ENCODE data around the gene HUWE1. TPM values are rescaled to one million over a fixed set of nuclear protein-coding genes. Genes with fewer than 3 reads are reported as not detected.

Gene HUWE1
- total and polyA plus RNA-seq, 7 donors = 34.4 to 253 (median 132) TPM

- H3K4me1 ChIP-seq = no peaks in the 10 kb centered on the region
- no peak for TF ChIP-seq CTCF (IDR thresholded peaks at IDR 0.05)
- ATAC-seq (no peak), DNase-seq (no peak)
- H3K27me3 ChIP-seq (ENCODE audit: insufficient read depth in 3 of 3, low read length in 2 of 3) = peaks cover 0 to 5% (median 0%) of the 10 kb centered on the region in 3 donors
- no peak overlapping the region for H3K27ac ChIP-seq
- intact Hi-C loops (cut with DNase I) = no loop called here
- H3K9me3 ChIP-seq = peaks cover under 1% of the 10 kb centered on the region
- WGBS, 3 donors = 90 to 97% (median 93%) methylated on average over 6 of the region's 6 CpGs
- no peak overlapping the region for H3K4me3 ChIP-seq
- no peaks in the 10 kb centered on the region for H3K36me3 ChIP-seq (ENCODE audit: insufficient read depth in 1 of 2, low read depth in 1 of 2)
These were observed 24.9 kb upstream of the HUWE1 start for GRCh38 chrX:53711436-53711835.

DNA sequence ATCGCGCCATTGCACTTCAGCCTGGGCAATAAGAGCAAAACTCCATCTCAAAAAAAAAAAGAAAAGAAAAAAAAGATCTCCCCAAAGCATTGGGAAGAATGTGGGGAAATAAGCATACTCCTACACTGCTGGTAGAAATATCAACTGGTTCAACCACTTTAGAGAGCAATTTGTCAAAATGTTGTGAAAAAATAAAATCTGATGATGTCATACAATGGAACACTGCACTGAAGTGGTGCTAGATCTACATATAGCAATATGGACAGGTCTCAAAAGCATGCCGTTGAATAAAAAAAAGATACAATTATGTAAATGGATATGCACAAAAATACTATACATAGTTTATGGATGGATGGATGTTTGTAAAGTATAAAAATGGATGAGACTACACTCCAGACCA is 18.3 kb upstream of the HUWE1 start:
- H3K9me3 ChIP-seq = peaks cover 5% of the 10 kb centered on the region
- H3K4me1 ChIP-seq = no peaks in the 10 kb centered on the region
- no peak for ATAC-seq
- WGBS, 3 donors = 96 to 97% (median 97%) methylated on average over 3 of the region's 3 CpGs
- H3K27me3 ChIP-seq (ENCODE audit: insufficient read depth in 3 of 3, low read length in 2 of 3) = no peaks in the 10 kb centered on the region
- H3K36me3 ChIP-seq (ENCODE audit: insufficient read depth in 1 of 2, low read depth in 1 of 2) = no peaks in the 10 kb centered on the region
- DNase-seq = no peak
- intact Hi-C loops (cut with DNase I) = no loop called here
- TF ChIP-seq CTCF (IDR thresholded peaks at IDR 0.05) = no peak
- no peak overlapping the region for H3K27ac ChIP-seq
- H3K4me3 ChIP-seq = no peak overlapping the region

DNA sequence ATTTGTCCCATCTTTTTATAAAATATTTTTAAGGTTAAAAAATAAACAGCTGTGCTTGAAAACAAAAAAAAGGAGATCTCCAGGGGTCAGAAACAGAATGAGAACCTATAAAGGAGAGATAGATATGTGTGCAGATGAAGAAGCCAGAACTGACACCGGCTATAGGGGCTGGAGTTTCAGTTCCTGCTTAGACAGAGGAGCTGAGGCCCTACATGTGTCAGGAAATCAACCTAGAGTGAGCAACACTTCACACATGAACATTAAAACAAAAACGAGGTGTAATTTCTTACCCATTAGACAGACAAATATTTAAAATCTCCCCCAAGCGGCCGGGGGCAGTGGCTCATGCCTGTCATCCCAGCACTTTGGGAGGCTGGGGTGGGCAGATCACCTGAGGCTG is 17.8 kb upstream of the HUWE1 start:
- 81 to 84% (median 82%) methylated on average over 4 of the region's 4 CpGs for WGBS, 3 donors
- no peak for TF ChIP-seq CTCF (IDR thresholded peaks at IDR 0.05)

GRCh38 chrX:53695946-53696549 is 9.5 kb upstream of the HUWE1 start:
- Histone ChIP-seq H3K27me3 (ENCODE audit: insufficient read depth in 3 of 3, low read length in 2 of 3) (peaks cover 0 to 5% (median 0%) of the 10 kb centered on the region in 3 donors), H3K4me1 (no peaks in the 10 kb centered on the region), H3K36me3 (ENCODE audit: insufficient read depth in 1 of 2, low read depth in 1 of 2) (no peaks in the 10 kb centered on the region), H3K27ac (no peak overlapping the region), H3K9me3 (no peaks in the 10 kb centered on the region), H3K4me3 (no peak overlapping the region)
- WGBS, 3 donors = 29 to 38% (median 31%) methylated on average over 10 of the region's 10 CpGs
- ATAC-seq (no peak), DNase-seq (no peak)
- intact Hi-C loops (cut with DNase I) = no loop called here
- no peak for TF ChIP-seq CTCF (IDR thresholded peaks at IDR 0.05)

More for the DNA sequence above, 17.8 kb upstream of the HUWE1 start:
- no peak for DNase-seq
- Histone ChIP-seq H3K4me1 (no peaks in the 10 kb centered on the region), H3K27ac (no peak overlapping the region), H3K27me3 (ENCODE audit: insufficient read depth in 3 of 3, low read length in 2 of 3) (no peaks in the 10 kb centered on the region), H3K36me3 (ENCODE audit: insufficient read depth in 1 of 2, low read depth in 1 of 2) (no peaks in the 10 kb centered on the region), H3K4me3 (no peak overlapping the region), H3K9me3 (peaks cover 5% of the 10 kb centered on the region)
- intact Hi-C loops (cut with DNase I) = no loop called here
- no peak for ATAC-seq

DNA sequence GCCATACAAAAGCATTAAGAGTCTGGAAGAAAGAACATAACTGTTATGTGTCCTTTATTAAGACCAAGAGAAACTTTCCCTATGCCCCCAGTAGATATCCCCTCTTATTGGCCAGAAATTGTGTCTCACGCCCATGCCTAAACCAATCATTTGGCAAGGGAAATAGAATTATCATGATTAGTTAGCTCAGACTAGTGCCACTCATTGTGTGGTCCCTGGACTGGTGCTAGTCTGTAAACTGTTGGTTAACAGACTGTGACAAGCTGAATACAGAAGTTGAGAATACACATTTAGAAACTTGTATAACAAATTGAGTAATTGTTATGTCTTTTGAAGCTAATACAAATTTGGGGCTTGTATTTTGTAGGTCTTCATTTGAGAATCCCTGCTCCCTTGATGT is 8.1 kb upstream of the HUWE1 start:
- TF ChIP-seq CTCF (IDR thresholded peaks at IDR 0.05) = no peak
- intact Hi-C loops (cut with DNase I) = no loop called here
- Histone ChIP-seq H3K9me3 (no peaks in the 10 kb centered on the region), H3K4me1 (no peaks in the 10 kb centered on the region), H3K4me3 (no peak overlapping the region), H3K36me3 (ENCODE audit: insufficient read depth in 1 of 2, low read depth in 1 of 2) (no peaks in the 10 kb centered on the region), H3K27me3 (ENCODE audit: insufficient read depth in 3 of 3, low read length in 2 of 3) (peaks cover 0 to 5% (median 0%) of the 10 kb centered on the region in 3 donors), H3K27ac (no peak overlapping the region)
- DNase-seq (no peak), ATAC-seq (no peak)
- WGBS, 3 donors = 70 to 98% (median 96%) methylated on average over 1 of the region's 1 CpG

Data from psoas muscle (tissue), 8 donors.